Measurements from ENCODE around the gene EXOC3L4. TPM values are rescaled to one million over a fixed set of nuclear protein-coding genes. Genes with fewer than 3 reads are reported as not detected.

EXOC3L4 gene
- total RNA-seq, 1 experiment from 2014 or later: 1.7 TPM

DNA sequence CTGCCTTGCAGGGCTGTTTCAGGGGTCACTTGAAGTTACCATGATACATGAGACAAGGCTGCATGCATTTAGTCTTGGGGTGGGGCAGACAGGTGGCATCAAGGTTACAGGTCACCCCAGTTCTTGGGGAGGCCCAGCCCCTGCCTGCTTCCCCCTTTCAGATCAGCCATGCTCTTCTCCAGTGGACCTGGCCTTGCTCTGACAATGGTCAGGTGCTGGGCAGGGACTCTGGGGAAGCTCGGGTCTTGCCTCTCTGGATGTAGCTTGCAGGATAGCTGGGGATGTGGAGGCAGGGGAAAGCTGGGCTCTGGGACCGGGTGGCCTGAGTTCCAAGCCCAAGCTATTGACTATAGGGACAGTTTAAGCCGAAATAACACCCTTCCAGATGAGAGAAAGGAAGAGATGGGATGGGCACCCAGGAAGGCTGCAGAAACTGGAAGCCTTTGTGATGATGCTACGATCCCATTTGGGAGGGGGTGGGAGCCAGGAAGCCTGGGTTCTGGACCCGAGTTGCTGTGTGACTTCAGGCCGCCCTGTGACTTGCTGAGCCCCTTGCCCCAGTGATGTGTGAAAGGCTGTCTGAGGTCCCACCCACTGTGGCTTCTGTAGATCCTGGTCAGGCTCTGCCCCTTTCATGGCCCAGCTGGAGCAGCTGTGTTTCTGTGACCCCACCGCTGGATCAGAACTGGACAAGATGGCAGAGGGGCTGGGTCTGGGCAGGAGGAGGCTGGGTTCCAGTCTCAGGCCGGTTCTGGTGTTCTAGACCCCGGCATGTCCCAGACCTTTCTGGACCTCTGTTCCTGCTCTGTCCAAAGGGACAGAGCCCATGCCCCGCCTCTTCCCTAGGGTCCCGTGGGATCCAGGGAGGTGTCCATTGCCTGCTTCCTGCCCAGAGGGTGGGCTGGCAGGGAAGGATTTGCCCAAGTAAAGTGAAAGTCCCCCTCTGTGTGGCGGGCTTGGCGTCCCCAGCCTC is 30.9 kb downstream of the EXOC3L4 start:
- no TSS peak for BruUV-seq (replicated peaks)
- peak overlapping the region; percentile 99 for H3K4me2 ChIP-seq
- DNase-seq: no peak
- peaks cover 40% of the 10 kb centered on the region for H4K20me1 ChIP-seq (ENCODE audit: insufficient read depth)
- H3K9me3 ChIP-seq (ENCODE audit: insufficient read depth, low read depth): no peaks in the 10 kb centered on the region
- peaks cover 75% of the 10 kb centered on the region for H3F3A ChIP-seq (ENCODE audit: insufficient read depth, low read depth)
- H2AFZ ChIP-seq: no peak overlapping the region
- no peak for TF ChIP-seq EZH2 (IDR thresholded peaks at IDR 0.05; ENCODE audit: low read depth)
- TF ChIP-seq, protein P1, sequence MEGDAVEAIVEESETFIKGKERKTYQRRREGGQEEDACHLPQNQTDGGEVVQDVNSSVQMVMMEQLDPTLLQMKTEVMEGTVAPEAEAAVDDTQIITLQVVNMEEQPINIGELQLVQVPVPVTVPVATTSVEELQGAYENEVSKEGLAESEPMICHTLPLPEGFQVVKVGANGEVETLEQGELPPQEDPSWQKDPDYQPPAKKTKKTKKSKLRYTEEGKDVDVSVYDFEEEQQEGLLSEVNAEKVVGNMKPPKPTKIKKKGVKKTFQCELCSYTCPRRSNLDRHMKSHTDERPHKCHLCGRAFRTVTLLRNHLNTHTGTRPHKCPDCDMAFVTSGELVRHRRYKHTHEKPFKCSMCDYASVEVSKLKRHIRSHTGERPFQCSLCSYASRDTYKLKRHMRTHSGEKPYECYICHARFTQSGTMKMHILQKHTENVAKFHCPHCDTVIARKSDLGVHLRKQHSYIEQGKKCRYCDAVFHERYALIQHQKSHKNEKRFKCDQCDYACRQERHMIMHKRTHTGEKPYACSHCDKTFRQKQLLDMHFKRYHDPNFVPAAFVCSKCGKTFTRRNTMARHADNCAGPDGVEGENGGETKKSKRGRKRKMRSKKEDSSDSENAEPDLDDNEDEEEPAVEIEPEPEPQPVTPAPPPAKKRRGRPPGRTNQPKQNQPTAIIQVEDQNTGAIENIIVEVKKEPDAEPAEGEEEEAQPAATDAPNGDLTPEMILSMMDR (conservative IDR thresholded peaks at IDR 0.05): no peak
- H3K4me3 ChIP-seq: peak overlapping the region; percentile 81
- H3K36me3 ChIP-seq (ENCODE audit: low read depth): peaks cover 40% of the 10 kb centered on the region
- H3K79me2 ChIP-seq (ENCODE audit: low read depth): peaks cover 72% of the 10 kb centered on the region
- H3K27me3 ChIP-seq (ENCODE audit: insufficient read depth, low read depth): no peaks in the 10 kb centered on the region
- intact Hi-C loops (cut with micrococcal nuclease; ENCODE audit: unreplicated experiment): loop anchor here (5.0 kb wide), 1 partner anchor 533 kb away; the partner anchor contains the start of gene RCOR1
- ChIA-PET POLR2A (ENCODE audit: unreplicated experiment) (interaction anchor here (0.7 to 1.8 kb wide), 2 partner anchors 11 to 144 kb away, joined by 3 to 10 read pairs; no protein-coding TSS in a partner anchor), CTCF (interaction anchor here (0.6 to 5.3 kb wide), 5 partner anchors 21 to 438 kb away, joined by 3 to 43 read pairs (median 4); no protein-coding TSS in a partner anchor)
- no peaks in the 10 kb centered on the region for H3K9me2 ChIP-seq (ENCODE audit: insufficient read depth)
- peaks cover 75% of the 10 kb centered on the region for H3K4me1 ChIP-seq (replicated peaks; ENCODE audit: insufficient read depth)
- peak overlapping the region; percentile 86 for H3K27ac ChIP-seq

DNA sequence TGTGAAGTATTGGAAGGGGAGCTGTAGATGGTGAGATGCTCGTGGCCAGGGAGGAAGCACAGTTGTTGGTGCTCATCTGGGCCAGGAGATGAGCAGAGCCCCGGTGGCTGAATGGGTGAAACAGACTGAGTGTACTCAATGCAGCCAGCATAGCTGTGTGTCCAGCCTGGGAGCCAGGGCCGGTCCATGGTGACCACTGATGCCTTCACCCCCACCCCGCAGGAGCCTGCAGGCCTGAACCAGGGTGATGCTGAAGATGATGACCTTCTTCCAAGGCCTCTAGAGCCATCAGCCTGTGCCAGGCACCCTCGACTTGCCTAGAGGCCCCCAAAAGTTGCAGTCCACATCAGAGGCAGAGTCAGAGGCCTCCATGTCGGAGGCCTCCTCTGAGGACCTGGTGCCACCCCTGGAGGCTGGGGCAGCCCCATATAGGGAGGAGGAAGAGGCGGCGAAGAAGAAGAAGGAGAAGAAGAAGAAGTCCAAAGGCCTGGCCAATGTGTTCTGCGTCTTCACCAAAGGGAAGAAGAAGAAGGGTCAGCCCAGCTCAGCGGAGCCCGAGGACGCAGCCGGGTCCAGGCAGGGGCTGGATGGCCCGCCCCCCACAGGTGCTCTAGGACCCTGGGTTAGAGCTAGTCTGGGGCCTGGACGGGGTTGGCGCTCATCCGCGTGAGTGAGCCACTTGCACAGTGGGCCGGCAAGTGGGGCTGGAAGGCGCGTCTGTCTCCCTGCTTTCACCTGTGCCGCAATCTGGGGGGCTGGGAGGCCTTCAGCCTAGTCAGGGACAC is 31.8 kb downstream of the EXOC3L4 start:
- Histone ChIP-seq H2AFZ (no peak overlapping the region), H3K9me3 (ENCODE audit: insufficient read depth, low read depth) (no peaks in the 10 kb centered on the region), H3K36me3 (ENCODE audit: low read depth) (peaks cover 49% of the 10 kb centered on the region), H3F3A (ENCODE audit: insufficient read depth, low read depth) (peaks cover 75% of the 10 kb centered on the region), H3K9me2 (ENCODE audit: insufficient read depth) (no peaks in the 10 kb centered on the region), H3K4me1 (replicated peaks; ENCODE audit: insufficient read depth) (peaks cover 75% of the 10 kb centered on the region), H3K27me3 (ENCODE audit: insufficient read depth, low read depth) (no peaks in the 10 kb centered on the region), H3K27ac (peak overlapping the region; percentile 86), H3K4me2 (peak overlapping the region; percentile 99), H3K79me2 (ENCODE audit: low read depth) (peaks cover 80% of the 10 kb centered on the region), H4K20me1 (ENCODE audit: insufficient read depth) (peaks cover 40% of the 10 kb centered on the region), H3K4me3 (peak overlapping the region; percentile 81)
- DNase-seq: peak in 1 of 2 experiments; percentile 35
- TF ChIP-seq, protein P1 (conservative IDR thresholded peaks at IDR 0.05): peak; percentile 28; the same call in 1 of the 2 replicates
- TF ChIP-seq EZH2 (IDR thresholded peaks at IDR 0.05; ENCODE audit: low read depth): no peak
- intact Hi-C loops (cut with micrococcal nuclease; ENCODE audit: unreplicated experiment): loop anchor here (5.0 kb wide), 1 partner anchor 534 kb away; the partner anchor contains the start of gene RCOR1
- no TSS peak for BruUV-seq (replicated peaks)
- ChIA-PET POLR2A (ENCODE audit: unreplicated experiment) (interaction anchor here (0.6 to 1.8 kb wide), 4 partner anchors 10 to 1508 kb away, joined by 4 to 10 read pairs (median 6); no protein-coding TSS in a partner anchor), CTCF (interaction anchor here (0.5 to 5.3 kb wide), 5 partner anchors 11 to 272 kb away, joined by 3 to 43 read pairs (median 4); no protein-coding TSS in a partner anchor)
